Ectodermal cell (in vitro differentiated cells): Measurements from ENCODE around the gene CENPB.

Experiments used
- H3K27ac ChIP-seq: 2 replicates; pipeline ENCODE4 v1.7.0; 2013; ENCODE audit warnings: mild to moderate bottlenecking, low read depth, low read length; ENCODE audit not compliant: insufficient read depth, poor library complexity, severe bottlenecking
- H3K27me3 ChIP-seq: 2 replicates; pipeline ENCODE4 v1.7.0; 2013; ENCODE audit warnings: mild to moderate bottlenecking, low read length; ENCODE audit not compliant: insufficient read depth, control insufficient read depth, poor library complexity, severe bottlenecking
- H3K36me3 ChIP-seq: one replicate; pipeline ENCODE4 v1.7.0; 2013; ENCODE audit warnings: low read length; ENCODE audit not compliant: control insufficient read depth, insufficient read depth
- H3K4me1 ChIP-seq: one replicate; pipeline ENCODE4 v1.7.0; 2013; ENCODE audit warnings: low read length; ENCODE audit not compliant: control insufficient read depth, insufficient read depth
- H3K4me3 ChIP-seq: 2 replicates; pipeline ENCODE4 v1.7.0; 2013; ENCODE audit warnings: low read depth, low read length, control low read depth; ENCODE audit not compliant: insufficient read depth
- H3K9me3 ChIP-seq: 2 replicates; pipeline ENCODE4 v1.7.0; 2013; ENCODE audit warnings: mild to moderate bottlenecking, low read length, moderate library complexity; ENCODE audit not compliant: control insufficient read depth
- WGBS, 2 experiments: methylation state at CpG; one replicate each; pipeline ENCODE4 v1.1.7; 2013; ENCODE audit warnings: missing lambda C conversion rate in 2 of 2; 5-methylcytosine and 5-hydroxymethylcytosine counted together

The CENPB gene

DNA sequence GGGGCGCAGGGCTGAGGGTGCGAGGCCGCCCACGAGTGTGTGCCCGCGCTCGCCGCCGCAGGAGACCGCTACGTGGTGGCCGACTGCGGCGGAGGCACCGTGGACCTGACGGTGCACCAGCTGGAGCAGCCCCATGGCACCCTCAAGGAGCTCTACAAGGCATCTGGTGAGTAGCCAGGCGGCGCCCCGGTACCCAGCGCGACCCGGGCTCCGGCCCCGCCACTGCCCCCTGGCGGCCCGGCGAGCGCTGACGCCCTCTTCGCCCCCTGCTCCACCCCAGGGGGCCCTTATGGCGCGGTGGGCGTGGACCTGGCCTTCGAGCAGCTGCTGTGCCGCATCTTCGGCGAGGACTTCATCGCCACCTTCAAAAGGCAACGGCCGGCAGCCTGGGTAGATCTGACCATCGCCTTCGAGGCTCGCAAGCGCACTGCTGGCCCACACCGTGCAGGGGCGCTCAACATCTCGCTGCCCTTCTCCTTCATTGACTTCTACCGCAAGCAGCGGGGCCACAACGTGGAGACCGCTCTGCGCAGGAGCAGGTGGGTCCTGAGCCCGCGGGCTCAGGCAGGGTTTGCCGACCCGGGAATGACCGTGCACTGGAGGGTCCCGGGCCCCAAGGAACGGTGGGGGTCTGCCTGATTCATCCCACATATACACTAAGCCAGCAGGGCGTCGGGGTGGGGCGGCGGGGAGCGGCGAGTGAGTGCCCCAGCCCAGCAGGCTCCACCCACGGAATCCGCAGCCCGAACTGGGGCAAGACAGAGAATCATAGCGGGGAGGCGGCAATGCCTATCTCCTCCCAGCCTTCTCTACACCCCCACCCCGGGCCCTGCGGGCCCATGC, 36.6 kb downstream of the CENPB start:
- Histone ChIP-seq H3K9me3 (no peaks in the 10 kb centered on the region), H3K27me3 (peaks cover 66% of the 10 kb centered on the region), H3K4me3 (no peak overlapping the region), H3K36me3 (no peaks in the 10 kb centered on the region), H3K4me1 (peaks cover 12% of the 10 kb centered on the region), H3K27ac (no peak overlapping the region)
- 18% methylated on average over 72 of the region's 72 CpGs for WGBS, 2 experiments

DNA sequence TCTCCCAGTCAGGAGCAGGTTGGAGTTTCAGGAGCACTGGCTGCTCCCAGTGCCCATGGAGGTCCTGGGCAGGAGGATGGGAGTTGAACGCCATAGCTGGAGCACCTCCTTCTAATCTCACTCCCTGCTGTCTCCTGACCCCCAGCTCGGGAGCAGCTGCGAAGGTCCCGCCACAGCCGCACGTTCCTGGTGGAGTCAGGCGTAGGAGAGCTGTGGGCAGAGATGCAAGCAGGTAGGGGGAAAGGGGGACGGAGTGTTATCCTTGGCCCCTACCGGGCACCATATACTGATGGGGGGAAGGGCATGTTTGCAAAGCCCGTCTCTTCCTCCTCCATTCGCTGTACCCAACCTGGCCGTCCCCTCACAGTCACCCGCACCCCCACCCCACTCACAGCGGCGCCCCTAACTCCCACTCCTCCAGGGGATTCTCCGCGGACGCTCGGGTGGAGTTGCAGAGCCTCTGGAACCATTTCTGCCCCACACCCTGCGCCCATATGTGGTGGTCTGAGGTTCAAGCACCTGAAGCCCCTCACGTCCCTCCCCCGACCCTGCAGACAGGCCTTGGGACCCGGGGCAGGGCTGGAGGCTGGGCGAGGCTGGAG, 37.4 kb downstream of the CENPB start:
- H3K27ac ChIP-seq, result no peak overlapping the region
- peaks cover 12% of the 10 kb centered on the region for H3K4me1 ChIP-seq
- H3K9me3 ChIP-seq, result no peaks in the 10 kb centered on the region
- WGBS, 2 experiments, result 83 to 85% methylated on average over 24 of the region's 24 CpGs
- H3K36me3 ChIP-seq, result no peaks in the 10 kb centered on the region
- no peak overlapping the region for H3K4me3 ChIP-seq
- peaks cover 73% of the 10 kb centered on the region for H3K27me3 ChIP-seq

DNA sequence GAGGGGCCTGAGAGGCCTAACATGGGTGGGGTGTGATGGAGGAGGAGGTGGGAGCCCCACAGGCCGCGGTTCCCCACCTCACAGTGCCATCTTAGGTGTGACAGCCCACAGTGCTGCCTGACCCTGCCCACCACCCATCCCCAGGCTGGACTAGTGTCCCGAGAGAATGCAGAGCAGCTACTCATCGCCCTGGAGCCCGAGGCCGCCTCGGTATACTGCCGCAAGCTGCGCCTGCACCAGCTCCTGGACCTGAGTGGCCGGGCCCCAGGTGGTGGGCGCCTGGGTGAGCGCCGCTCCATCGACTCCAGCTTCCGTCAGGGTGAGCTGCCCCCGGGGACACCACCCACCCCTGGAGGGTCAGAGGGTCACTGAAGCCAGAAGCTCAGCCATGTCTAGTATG, 38.5 kb downstream of the CENPB start:
- 92 to 94% methylated on average over 16 of the region's 16 CpGs for WGBS, 2 experiments
- H3K9me3 ChIP-seq, result no peaks in the 10 kb centered on the region
- H3K4me3 ChIP-seq, result no peak overlapping the region
- H3K27ac ChIP-seq, result no peak overlapping the region
- H3K4me1 ChIP-seq, result peaks cover 12% of the 10 kb centered on the region
- H3K27me3 ChIP-seq, result peaks cover 77% of the 10 kb centered on the region
- H3K36me3 ChIP-seq, result no peaks in the 10 kb centered on the region

DNA sequence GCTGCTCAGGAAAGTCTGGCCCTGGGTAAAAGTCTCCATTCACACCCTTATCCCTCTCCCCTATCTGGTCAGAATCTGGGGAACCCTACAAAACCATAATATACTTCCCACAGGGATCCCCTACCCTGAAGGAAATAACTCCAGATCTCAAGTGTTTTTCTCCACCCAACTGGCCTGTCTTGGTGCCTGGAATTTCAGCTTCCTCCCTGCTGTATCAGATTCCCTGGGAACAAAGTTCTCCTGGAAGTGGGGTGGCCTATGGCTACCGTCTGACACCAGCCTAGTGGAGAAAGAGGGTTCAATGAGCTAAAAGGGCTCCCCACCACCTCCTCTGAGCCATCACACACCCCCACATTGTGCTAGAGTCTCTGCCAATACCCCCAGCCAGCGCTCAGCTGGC, 39.1 kb downstream of the CENPB start:
- WGBS, 2 experiments, result 80 to 93% methylated on average over 2 of the region's 2 CpGs
- Histone ChIP-seq H3K36me3 (no peaks in the 10 kb centered on the region), H3K27me3 (peaks cover 71% of the 10 kb centered on the region), H3K4me3 (no peak overlapping the region), H3K4me1 (peaks cover 11% of the 10 kb centered on the region), H3K27ac (no peak overlapping the region), H3K9me3 (no peaks in the 10 kb centered on the region)

DNA sequence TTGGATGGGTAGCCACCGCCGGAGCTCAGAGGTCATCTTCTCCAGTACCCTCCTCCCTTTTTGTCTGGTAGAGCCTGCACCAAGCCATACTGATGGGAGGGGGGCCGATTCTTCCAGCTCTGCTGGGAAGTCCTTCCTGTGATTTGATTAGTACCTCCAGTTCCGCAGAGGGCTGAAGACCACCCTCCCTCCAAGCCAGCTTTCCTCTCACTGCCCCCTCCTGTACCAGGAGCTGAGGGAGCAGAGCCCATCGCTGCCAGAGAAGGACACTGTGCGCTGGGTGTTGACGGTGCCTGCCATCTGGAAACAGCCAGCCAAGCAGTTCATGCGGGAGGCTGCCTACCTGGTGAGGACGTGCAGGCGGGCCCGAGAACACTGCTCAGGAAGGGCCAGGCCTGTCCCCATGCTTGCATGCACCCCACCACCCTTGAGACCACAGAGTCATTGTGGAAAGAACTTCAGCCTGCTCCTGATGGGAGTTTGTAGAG, 40.8 kb downstream of the CENPB start:
- Histone ChIP-seq H3K27ac (no peak overlapping the region), H3K36me3 (no peaks in the 10 kb centered on the region), H3K4me1 (peaks cover 6% of the 10 kb centered on the region), H3K4me3 (no peak overlapping the region), H3K9me3 (no peaks in the 10 kb centered on the region), H3K27me3 (peaks cover 54% of the 10 kb centered on the region)
- WGBS, 2 experiments, result 85 to 87% methylated on average over 11 of the region's 11 CpGs

DNA sequence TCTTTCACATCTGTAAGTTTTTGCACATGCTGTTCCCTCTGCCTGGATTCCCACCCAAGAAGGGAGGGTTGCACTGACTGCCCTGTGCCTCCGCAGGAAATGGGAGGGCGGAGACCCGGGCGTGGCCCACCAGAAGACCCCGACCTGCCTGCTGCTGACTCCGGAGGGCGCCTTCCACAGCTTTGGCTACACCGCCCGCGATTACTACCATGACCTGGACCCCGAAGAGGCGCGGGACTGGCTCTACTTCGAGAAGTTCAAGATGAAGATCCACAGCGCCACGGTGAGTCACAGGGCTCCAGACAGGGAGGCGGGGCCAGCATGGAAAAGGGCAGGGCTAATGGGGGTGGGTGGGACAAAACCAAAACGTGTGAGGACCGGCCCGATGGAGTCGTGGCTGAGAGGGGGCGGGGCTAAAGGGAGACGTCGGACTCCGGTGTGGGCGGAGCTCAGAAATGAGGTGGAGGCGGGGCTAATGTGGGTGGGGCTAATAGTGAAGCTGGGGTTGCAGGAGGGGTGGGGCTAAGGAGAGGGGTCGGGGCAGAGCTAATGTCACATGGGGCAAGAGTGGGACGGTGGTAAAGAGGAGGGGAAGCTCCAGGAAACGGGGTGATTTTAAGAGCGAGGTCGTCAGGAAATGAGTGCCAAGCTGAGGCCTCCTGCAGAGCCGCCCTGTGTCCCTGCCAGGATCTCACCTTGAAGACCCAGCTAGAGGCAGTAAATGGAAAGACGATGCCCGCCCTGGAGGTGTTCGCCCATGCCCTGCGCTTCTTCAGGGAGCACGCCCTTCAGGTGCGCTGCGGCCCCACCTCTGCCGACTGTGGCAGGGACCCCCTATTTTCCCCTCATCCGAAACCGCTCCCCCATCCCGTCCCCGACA, 41.5 kb downstream of the CENPB start:
- no peak overlapping the region for H3K27ac ChIP-seq
- H3K9me3 ChIP-seq, result no peaks in the 10 kb centered on the region
- H3K27me3 ChIP-seq, result peaks cover 47% of the 10 kb centered on the region
- peaks cover 4% of the 10 kb centered on the region for H3K4me1 ChIP-seq
- peak overlapping the region; percentile 29 for H3K4me3 ChIP-seq
- H3K36me3 ChIP-seq, result no peaks in the 10 kb centered on the region
- 29 to 32% methylated on average over 45 of the region's 45 CpGs for WGBS, 2 experiments

DNA sequence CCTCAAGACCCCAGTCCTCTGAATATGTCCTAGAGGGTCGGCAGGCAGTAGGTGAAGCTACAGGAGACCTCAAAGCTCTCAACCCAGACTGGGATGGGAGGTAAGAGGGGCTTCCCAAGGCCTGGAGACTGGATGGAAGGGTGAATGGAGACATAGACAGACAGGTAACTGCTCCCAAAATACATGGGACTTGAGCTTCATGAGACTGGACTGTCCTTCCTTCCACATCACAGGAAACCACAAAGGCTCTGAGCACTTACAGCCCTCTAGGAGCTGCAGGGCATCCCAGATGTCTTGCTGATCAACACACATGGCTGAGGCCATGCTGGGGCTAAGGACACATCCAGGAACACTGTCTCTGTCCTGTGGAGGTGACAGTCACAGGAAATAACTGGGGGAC, 42.5 kb downstream of the CENPB start:
- H3K27ac ChIP-seq, result no peak overlapping the region

DNA sequence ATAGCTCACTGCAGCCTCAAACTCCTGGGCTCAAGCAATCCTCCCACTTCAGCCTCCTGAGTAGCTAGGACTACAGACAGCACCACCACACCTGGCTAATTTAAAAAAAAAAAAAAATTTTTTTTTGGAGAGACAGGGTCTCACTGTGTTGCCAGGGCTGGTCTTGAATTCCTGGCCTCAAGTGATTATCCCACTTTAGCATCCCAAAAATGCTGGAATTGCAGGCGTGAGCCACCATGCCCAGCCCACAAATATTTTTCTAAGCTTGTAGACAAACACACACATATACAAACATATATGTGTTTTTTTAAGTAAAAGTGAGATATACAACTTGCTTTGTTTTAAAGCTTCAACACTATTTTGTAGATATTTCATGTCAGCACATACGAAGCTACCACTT, 43.3 kb downstream of the CENPB start:
- H3K36me3 ChIP-seq, result no peaks in the 10 kb centered on the region

More for the DNA sequence above, 42.5 kb downstream of the CENPB start:
- Histone ChIP-seq H3K4me3 (no peak overlapping the region), H3K36me3 (no peaks in the 10 kb centered on the region), H3K4me1 (no peaks in the 10 kb centered on the region), H3K9me3 (no peaks in the 10 kb centered on the region), H3K27me3 (peaks cover 37% of the 10 kb centered on the region)
- 90 to 95% methylated on average over 1 of the region's 1 CpG for WGBS, 2 experiments

DNA sequence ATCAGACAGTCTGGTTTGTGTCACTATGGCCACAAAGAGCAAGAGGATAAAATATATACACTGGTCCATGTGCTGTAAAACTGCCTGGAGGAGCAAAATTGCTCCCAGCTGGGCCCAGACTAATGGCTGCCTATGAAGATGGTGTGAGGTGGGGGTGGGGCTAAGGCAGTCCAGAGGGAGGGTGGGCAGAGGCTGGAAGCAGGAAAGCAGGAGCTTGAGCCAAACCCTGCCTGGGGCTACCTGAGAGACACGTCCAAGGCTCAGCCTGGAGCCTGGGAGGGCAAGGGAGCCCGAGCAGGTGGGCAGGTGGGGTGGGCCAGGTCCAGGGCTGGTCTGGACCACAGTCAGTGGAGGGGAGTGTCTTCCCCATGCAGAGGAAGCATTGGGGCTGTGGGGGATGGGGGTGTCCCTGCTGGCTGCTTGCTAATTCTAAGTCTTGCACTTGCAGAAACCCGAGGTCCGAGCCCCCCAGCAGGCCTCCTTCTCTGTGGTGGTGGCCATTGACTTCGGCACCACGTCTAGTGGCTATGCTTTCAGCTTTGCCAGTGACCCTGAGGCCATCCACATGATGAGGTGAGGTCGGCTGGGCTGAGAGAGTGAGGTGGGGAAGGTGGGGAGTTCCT, 44.6 kb downstream of the CENPB start:
- H3K36me3 ChIP-seq, result no peaks in the 10 kb centered on the region
- H3K9me3 ChIP-seq, result no peaks in the 10 kb centered on the region
- H3K4me1 ChIP-seq, result no peaks in the 10 kb centered on the region
- WGBS, 2 experiments, result 76% methylated on average over 7 of the region's 7 CpGs
- no peak overlapping the region for H3K4me3 ChIP-seq
- H3K27ac ChIP-seq, result no peak overlapping the region
- H3K27me3 ChIP-seq, result peaks cover 19% of the 10 kb centered on the region

More for the DNA sequence above, 43.3 kb downstream of the CENPB start:
- H3K27ac ChIP-seq, result no peak overlapping the region
- no peaks in the 10 kb centered on the region for H3K4me1 ChIP-seq
- H3K27me3 ChIP-seq, result peaks cover 29% of the 10 kb centered on the region
- 91 to 100% methylated on average over 1 to 2 of the region's 2 CpGs for WGBS, 2 experiments
- no peak overlapping the region for H3K4me3 ChIP-seq
- H3K9me3 ChIP-seq, result no peaks in the 10 kb centered on the region
